ENCODE results near the gene PACSIN3.

PACSIN3 gene

DNA sequence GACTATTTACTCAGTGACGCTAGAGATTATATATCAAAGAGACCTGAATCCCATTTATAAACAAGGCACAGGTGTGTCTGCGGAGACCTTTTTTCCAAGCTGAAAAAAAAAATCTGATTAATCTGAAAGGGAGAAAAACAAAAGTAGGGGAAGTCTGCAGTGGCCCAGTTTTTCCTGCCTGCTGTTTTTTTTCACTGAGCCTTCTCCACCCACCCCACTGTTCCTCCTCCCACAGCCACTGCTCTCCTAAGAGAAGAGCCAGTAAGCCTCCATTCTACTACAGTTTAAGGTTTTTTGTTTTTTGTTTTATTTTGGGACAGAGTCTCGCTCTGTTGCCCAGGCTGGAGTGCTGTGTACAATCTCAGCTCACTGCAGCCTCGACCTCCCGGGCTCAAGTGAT, 28.0 kb downstream of the PACSIN3 start:
- no peak overlapping the region for H3K4me3 ChIP-seq (ENCODE audit: low read length)
- no peak for TF ChIP-seq CTCF (conservative IDR thresholded peaks at IDR 0.05; ENCODE audit: low read length)
- DNase-seq (ENCODE audit: low read depth): no peak

GRCh38 chr11:47157805-47158204, 28.4 kb downstream of the PACSIN3 start:
- H3K4me3 ChIP-seq (ENCODE audit: low read length): no peak overlapping the region
- TF ChIP-seq CTCF (conservative IDR thresholded peaks at IDR 0.05; ENCODE audit: low read length): no peak
- DNase-seq (ENCODE audit: low read depth): no peak

GRCh38 chr11:47156951-47157350, 29.3 kb downstream of the PACSIN3 start:
- DNase-seq (ENCODE audit: low read depth): no peak
- H3K4me3 ChIP-seq (ENCODE audit: low read length): no peak overlapping the region
- TF ChIP-seq CTCF (conservative IDR thresholded peaks at IDR 0.05; ENCODE audit: low read length): no peak

- no peak for TF ChIP-seq CTCF (conservative IDR thresholded peaks at IDR 0.05; ENCODE audit: low read length)
- no peak for DNase-seq (ENCODE audit: low read depth)
- no peak overlapping the region for H3K4me3 ChIP-seq (ENCODE audit: low read length)
These were observed 29.9 kb downstream of the PACSIN3 start for GRCh38 chr11:47156333-47156732.

DNA sequence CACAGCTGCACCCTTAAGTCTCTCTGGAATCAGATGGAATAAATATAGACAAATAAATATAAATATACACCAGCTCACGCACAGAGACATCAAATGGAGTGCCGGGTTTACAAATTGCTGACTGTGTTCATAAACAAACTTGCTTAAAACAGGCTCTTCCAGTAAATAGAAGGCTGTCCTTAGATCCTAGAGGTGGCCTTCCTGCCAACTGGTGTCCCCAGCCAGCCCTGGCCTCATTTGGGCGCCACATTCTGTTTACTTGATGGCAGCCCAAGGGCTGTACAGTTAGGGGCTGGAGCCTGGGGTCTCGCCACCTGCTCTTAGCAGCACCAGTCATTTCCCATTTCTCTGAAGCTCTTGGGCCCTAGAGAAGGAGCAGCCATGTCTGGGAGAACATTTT, 30.4 kb downstream of the PACSIN3 start:
- DNase-seq (ENCODE audit: low read depth): no peak
- H3K4me3 ChIP-seq (ENCODE audit: low read length): no peak overlapping the region
- no peak for TF ChIP-seq CTCF (conservative IDR thresholded peaks at IDR 0.05; ENCODE audit: low read length)

DNA sequence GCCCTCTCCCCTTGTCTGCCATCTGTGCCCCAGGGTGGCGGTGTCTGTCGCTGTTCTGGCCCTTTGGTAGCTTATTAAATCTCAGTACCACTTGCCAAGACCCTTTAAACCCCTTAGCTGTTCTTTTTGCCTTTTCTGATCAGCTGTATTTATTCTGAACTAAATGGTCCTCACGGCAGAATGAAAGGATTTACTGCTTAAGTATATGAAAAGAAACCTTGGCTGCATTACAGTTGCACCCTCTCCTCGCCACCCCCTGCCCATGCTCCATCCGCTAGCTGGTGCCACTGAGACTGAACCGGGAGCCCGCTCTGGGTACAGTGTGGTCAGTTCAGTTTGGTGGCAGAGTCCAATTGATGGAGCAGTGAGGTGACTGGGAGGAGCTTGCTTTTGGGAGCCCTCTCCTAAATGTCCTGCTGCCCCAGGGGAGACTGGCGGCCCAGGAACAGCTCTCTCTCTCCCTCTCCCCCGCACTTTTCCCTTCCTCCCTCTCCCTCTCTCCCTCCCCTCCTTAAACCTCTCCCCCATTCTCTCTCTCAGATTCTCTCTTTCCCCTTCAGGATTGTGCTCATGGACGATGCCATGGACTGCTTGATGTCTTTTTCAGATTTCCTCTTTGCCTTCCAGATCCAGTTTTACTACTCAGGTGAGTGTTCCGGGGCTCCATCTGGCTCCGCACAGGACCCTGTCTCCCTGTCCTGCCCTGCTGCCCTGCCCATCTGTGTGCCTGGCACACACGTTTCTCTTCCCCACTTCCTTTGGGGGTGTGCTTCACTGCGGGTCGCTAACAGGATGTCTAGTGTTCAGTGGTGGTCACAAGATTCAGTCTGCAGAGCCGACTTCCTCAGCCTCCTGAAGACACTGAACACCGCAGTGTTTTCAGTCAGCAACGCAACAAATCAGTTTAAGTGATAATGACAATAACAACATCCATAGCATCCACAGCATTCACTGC, 31.3 kb downstream of the PACSIN3 start:
- DNase-seq (ENCODE audit: low read depth): no peak
- H3K4me3 ChIP-seq (ENCODE audit: low read length): no peak overlapping the region
- TF ChIP-seq CTCF (conservative IDR thresholded peaks at IDR 0.05; ENCODE audit: low read length): no peak

Data from AG10803 (cell line).